ENCODE results near the gene CPPED1.
A peak's percentile ranks its signal among the peaks of the same experiment; 100 is the strongest.
"Not testable (repeated sequence)": the region's sequence is repeated elsewhere in the genome, so short reads cannot be mapped to it uniquely, and the experiment has no call there.

CPPED1 gene, protein sequence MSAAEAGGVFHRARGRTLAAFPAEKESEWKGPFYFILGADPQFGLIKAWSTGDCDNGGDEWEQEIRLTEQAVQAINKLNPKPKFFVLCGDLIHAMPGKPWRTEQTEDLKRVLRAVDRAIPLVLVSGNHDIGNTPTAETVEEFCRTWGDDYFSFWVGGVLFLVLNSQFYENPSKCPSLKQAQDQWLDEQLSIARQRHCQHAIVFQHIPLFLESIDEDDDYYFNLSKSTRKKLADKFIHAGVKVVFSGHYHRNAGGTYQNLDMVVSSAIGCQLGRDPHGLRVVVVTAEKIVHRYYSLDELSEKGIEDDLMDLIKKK

DNA sequence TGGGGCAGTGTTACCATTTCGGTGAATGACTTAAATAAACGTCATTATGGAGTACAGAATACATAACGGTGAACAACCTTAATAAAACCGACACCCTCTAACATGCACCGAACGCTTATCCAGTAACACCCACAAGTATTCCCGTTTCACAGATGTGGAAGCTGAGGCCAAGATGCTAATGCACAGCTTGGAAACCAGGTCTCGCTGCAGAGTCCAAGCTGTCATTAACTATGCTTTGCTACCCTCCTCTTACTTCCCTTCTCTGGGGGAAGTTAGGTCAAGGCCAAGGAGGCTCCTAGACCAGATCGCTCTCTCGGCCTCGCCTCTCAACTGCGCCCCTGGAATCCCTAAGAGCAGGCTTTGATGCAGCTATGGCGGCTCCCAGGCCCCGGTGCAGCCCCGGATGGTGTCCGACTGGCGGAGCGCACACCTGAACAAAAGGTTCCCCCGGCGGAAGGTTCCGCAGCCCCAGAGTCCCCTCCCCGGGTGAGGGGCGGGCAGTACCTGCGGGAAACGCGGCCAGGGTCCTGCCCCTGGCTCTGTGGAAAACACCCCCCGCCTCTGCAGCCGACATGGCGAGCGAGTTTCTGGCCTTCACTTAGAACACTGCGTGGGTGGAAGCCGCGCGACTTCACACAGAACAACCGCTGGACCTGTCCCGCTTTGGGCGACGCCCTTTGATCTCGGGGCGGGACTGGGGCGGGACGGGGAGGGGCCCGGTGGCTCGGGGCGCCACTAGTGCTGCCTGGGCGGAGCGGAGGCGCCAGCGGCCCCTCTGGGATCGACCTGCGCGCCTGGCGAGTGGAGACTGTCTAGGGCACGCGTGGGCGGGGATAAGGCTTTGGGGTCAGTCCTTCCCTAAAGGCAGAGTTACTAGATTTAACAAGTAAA is at the start of gene CPPED1:
CPPED1 (minus strand) TSS at position 685 of the 891 bp plus-strand sequence; CDS start at position 574, 111 bp downstream.
- peak; percentile 91 to 92 for ATAC-seq

DNA sequence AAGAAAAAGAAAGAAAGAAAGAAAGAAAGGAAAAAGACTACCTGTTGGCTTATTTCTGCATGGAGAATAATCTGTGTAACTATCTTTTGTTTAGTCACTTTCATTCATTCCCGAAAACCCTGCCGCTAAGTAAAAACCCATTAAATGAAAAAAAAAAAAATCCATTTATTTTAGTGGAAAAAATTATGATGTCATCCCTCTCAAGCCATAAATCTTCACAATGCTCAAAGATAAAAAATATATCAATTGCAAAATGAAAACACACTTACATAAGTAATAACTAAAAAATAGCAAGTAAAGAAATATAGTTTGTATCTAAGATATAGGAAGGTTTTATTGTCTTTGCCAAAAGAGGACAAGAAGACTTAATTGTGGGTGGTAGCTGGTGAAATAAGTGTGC is 46.5 kb upstream of the CPPED1 start:
- ATAC-seq: no peak

DNA sequence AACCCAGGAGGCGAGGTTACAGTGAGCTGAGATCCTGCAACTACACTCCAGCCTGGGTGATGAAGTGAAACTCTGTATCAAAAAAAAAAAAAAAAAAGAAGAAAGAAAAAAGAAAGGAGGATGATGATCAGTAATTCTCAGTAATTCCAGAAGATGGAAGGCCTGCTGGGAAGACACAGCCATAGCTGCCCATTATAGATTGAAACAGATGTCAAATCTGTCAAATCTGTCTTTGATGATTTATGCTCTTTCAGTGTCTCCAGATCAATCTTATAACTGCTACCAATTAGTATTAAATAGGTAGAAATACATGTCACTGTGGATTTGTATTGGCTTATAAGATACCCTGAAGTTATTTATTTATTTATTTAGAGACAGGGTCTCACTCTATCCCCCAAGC is 42.9 kb upstream of the CPPED1 start:
- no peak for ATAC-seq

DNA sequence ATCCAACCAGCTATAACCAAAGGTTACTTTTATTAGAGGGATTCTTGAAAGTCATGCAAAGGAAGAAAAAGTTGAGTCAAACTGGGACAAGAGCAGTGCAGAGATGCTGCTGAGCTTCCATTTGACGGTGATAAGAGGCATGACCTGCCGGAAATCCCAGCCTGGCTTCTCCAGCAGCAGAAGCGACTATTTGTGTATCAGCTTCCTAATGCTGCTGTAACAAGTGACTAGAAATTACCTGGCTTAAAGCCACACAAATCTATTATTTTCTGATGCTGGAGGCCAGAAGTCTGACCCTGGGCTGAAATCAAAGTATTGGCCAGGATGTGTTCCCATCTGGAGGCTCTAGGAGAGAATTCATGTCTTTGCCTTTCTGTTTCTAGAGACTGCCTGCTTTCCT is 41.6 kb upstream of the CPPED1 start:
- no peak for ATAC-seq

DNA sequence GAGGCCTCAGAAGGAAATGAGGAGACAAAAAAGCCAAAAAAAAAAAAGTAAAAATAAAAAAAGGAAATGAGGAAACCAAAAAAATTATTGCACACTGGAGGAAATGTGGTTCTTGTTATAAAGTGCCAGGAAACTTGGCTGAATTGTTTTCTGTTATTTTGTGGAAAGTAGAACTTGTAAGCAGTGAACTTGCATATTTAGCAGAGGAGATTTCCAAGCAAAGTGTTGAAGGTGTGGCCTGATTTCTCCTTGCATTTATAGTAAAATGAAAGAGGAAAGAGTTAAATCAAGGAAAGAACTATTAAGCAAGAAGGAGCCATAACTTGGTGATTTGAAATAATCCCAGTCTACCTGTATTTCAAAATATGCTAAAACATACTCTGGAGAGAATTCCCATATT is 34.1 kb upstream of the CPPED1 start:
- ATAC-seq: no peak

DNA sequence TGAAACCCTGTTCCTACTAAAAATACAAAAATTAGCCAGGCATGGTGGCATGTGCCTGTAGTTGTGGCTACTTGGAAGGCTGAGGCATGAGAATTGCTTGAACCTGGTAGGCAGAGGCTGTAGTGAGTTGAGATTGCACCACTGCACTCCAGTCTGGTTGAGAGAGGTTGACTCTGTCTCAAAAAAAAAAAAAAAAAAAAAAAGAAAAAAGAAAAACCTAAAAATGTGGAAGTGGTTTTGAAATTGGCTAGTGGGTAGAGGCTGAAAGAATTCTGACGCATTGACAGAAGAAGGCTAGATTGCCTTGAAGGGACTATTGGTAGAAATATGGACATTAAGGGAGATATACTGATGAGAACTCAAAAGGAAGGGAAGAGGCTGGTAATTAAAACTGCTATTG is 33.6 kb upstream of the CPPED1 start:
- no peak for ATAC-seq

DNA sequence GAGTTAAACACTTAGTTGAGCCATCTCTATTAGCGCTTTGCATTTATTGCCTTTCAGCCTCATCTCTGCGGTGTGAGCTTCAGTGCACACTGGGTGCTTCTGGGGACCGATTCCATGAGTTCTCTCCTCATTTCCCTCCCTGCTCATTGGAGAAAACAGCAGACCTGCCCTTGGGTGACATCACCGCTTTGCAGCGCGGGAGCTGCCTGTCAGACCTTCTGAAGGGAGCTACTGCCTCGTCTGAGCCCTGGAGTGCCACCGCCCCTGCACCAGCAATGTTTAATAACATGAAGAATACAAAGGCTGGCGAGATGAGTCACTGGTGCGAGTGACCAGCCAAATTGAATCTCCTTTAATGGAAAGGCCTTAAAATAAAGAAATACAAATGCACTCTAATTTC is 30.2 kb upstream of the CPPED1 start:
- ATAC-seq: no peak

DNA sequence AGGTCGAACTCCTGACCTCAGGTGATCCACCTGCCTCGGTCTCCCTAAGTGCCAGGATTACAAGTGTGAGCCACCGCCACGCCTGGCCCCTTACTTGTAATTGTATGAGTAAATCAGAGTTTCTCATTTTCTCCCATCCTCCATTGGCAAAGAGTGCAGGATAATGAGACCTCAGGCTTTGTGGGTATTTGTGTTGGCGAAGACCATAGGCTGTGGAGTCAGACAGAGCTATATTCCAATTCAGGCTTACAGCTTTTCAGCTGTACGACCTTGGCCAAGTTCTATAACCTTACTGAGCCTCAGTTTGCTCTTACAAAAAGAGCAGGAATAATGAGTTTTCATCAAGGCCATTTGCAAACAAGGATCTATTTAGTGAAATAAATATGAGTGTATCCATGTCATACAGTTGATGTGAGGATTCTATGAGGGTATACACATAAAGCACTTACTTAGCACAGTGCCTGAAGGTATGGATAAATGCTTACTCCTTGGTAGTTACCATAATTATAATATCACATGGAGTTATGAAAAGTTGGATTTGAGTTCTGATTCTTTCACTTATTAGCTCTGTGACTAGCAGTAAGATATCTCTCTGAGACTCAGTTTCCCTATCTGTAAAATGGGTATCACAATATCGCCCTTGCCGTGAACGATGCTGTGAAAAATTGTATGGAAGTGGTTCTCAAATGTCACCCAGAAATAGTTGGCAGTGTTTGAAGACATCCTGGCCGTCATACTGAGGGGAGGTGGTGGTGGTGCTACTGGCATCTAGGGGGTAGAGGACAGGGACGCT is 25.6 kb upstream of the CPPED1 start:
- no peak for ATAC-seq

DNA sequence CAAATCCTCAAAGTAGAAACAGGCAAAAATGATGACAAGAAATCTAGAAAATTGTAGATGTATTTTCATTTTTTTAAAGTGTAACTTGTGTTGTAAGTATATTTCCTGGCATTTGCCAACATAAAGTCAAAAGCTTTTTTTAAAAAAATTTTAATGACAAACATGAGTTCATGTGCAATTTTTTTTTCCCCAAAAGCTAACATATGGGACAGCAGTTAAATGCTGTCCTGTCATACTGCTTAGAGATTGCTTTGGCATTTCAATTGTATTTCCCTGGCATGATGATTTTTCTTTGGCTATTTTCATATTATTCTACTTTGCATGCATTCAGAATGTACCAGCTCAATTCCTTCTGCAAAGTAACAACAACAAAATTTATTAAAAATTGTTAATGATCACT is 24.5 kb upstream of the CPPED1 start:
- ATAC-seq: no peak

DNA sequence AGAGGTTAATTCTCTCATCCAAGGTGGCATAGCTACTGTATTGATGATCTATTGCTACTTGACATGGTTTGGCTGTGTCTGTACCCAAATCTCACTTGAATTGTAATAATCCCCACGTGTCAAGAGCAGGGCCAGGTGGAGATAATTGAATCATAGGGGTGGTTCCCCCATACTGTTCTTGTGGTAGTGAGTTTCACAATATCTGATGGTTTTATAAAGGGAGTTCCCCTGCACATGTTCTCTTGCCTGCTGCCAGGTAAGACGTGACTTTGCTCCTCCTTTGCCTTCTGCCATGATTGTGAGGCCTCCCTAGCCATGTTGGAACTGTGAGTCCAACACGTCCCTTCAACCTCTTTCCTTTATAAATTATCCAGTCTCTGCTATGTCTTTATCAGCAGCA is 22.9 kb upstream of the CPPED1 start:
- peak; percentile 58 to 64 for ATAC-seq

DNA sequence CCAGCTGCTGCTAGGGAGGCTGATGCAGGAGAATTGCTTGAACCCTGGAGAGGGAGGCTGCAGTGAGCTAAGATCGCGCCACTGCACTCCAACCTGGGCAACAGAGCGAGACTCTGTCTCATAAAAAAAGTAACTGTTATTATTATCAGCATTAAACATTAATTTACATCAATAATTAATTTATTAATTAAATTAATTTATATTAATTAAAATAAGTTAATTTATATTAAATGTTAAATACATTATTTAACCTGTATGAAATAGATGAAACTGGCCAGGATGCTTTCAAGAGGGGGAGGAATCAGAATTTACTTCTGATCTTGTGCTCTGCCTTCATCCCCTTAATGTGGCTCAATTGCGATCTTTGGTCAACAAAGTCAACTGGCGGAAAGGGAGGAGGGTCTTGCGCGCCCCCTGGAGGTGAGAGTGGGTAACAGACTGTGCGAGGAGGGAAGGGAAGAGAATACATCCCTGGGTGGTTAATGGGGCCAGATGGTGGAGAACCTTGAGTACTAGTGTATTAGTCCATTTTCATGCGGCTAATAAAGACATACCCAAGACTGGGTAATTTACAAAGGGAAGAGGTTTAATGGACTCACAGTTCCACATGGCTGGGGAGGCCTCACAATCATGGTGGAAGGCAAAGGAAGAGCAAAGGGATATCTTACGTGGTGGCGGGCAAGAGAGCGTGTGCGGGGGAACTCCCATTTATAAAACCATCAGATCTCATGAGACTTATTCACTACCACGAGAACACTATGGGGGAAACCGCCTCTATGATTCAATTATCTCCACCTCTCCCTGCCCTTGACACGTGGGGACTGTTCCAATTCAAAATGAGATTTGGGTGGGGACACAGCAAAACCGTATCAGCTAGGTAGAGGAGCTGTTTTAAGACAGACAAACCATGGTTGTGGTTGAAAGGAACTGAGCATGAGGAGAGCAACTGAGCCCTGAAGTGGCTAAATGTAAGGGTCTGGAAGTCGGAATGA is 15.7 kb upstream of the CPPED1 start:
- peak; percentile 55 to 74 for ATAC-seq

DNA sequence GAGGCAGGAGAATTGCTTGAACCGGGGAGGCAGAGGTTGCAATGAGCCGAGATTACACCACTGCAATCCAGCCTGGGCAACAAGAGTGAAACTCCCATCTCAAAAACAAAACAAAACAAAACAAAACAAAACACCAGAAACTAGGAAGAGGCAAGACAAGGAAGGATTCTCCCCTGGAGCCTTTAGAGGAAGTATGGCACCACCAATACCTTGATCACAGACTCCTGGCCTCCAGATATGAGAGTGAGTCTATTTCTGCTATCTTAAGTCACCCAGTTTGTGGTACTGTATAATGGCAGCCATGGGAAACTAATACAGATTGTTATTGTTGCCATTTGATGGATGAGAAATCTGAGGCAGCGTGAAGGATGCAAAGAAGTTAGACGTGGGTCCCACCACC is 14.6 kb upstream of the CPPED1 start:
- ATAC-seq: no peak

DNA sequence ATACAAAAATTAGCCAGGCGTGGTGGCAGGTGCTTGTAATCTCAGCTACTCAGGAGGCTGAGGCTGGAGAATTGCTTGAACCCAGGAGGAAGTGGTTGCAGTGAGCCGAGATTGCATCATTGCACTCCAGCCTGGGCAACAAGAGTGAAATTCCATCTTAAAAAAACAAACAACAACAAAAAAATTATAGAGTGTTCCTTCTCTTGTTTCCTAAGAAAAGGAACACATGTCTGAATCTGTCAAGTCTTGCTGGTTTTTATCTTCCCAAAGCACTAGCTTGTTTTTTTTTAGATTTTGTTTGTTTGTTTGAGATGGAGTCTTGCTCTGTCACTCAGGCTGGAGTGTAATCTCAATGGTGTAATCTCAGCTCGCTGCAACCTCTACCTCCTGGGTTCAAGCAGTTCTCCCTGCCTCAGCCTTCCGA is 13.1 kb upstream of the CPPED1 start:
- not testable (repeated sequence) for ATAC-seq

DNA sequence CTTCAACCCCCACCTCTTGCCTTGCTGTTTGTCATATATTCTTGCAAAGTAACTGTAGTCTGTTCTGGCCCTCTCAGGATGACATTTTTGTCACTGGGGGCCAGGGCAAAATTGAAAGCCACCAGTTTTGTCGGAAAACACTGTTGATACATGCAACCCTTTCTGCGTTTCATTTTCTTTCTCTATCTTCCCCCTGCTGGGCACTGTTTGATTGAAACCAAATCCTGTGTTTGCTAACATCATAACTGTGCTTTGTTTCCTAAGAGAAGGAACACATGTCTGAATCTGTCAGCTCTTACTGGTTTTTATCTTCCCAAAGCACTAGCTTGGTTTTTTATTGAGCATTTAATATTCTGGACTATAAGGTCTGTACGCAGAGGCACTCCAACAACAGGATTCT is 11.7 kb upstream of the CPPED1 start:
- no peak for ATAC-seq

DNA sequence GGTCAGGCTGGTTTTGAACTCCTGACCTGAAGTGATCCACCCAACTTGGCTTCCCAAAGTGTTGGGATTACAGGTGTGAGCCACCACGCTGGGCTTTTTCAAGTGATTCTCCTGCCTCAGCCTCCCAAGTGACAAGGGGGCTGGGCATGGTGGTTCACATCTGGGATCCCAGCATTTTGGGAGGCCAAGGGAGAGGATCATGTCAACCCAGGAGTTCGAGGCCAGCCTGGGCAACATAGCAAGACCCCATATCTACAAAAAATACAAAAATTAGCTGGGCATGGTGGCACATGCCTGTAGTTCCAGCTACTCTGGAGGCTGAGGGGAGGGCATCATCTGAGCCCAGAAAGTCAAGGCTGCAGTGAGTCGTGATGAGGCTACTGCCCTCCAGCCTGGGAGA is 10.0 kb upstream of the CPPED1 start:
- ATAC-seq: not testable (repeated sequence)

DNA sequence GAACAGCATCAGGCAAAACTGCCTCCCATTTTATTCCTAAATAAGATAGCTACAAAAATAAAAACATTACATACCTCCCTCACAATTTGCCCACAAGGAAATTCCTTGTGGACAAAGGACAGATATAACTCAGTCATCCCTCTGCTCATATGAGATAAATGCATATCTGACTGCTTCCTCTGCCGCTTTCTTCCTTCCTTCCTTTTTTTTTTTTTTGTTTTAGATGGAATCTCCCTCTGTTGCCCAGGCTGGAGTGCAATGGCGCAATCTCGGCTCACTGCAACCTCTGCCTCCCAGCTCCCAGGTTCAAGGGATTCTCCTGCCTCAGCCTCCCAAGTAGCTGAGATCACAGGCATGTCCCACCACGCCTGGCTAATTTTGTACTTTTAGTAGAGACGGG is 9.6 kb upstream of the CPPED1 start:
- not testable (repeated sequence) for ATAC-seq

DNA sequence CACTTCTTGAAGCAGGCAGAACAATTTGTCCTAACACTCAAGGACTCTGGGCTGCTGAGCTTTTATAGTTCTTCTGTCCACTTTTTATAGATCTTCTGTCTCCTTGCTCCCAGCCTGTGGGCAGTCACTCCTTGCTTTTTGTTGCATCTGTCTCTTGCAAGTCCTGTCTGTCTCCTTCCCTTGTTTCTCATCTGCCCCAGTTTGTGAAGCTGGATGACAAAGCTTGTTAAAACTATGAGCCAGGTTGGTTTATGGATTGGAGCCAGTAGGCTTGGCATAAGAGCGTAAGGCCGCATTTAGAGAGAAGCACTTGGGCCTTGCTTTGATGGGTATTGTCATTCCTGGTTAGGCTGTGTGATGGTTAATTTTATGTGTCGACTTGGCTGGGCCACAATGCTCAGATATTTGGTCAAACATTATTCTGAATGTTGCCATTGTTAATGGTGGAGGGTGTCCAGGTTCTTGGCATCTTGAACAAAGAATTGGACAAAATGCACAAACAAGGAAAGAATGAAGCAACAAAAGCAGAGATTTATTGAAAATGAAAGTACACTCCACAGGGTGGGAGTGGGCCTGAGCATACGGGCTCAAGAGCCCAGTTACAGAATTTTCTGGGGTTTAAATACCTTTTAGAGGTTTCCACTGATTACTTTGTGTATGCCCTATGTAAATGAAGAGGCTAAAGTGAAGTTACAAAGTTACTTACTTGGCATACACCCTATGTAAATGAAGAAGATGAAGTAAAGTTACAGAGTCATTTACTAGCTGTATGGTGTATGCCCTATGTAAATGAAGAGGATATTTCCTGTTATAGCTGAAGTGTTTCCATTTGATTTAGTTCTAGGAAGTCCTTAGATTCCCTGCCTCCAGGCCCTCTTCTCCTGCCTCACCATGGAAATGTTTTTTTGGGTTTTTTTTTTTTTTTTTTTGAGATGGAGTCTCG is 8.0 kb upstream of the CPPED1 start:
- no peak for ATAC-seq

DNA sequence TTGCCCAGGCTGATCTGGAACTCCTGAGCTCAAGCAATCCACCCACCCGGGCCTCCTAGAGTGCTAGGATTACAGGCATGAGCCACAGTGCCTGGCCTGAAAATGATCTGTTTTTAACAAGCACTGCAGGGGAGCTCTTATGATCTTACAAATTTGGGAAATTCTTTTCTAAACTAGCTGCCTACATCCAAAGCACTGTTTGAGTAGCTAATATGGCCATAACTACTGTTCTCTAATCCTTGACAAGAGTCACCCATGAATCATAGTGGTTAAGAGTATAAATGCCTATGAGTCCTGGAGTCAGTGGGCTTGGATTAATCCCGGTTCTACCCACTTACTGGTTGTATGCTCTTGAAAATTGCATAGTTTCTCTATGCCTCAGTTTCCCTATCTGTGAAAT is 1.4 kb upstream of the CPPED1 start:
- ATAC-seq: no peak

DNA sequence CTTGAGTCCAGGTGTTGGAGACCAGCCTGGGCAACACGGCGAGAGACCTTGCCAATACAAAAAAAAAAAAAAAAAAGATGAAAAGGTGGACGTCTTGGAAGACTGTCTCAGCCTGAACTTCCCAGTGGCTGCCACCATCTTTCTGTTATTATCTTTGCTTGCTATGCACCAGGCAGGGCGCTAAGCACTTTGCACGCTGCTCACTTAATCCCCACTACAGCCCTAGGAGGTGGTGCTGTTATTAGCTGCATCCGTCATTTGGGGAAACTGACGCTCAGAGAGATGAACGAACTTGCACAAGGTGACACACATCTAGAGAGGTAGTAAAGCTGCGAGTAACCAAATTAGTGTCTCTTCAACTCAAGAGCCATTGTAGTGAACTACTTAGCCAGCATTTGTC is 708 bp upstream of the CPPED1 start:
- no peak for ATAC-seq

DNA sequence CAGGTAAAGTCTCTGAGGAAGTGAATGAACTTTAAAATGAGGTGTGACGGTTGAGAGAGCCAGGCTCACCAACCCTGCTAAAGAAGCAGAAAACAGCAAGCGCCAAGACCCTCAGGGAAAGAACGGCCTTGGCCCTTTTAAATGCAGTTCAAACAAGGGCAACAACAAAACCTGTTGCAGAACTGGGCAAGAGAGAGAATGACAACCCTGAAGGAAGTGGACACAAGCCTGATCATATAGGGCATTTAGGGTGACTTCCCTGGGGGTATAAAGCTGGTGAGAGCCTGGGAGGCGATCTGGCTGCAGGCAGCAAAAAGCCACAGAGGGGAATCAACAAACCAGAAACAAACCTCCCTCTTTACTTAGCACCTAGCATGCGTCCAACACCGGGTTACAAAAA is 1.0 kb downstream of the CPPED1 start:
- no peak for ATAC-seq

DNA sequence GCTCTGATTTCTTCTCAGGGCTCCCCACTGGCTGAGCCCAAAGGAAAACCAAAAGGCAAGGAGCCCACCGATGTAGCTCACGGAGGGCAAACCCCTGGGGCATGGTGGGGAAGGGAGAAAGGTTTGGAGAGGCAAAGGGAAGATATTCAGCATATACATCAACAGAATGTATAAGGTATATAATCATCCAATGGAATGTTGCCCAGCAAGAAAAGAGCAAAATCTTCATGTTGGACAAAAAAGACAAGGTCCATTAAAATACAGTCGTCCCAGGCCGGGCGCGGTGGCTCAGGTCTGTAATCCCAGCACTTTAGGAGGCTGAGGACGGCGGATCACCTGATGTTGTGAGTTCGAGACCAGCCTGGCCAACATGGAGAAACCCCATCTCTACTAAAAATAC is 1.6 kb downstream of the CPPED1 start:
- no peak for ATAC-seq

All from activated CD4-positive, CD25-positive, alpha-beta regulatory T cell treated with anti-CD3 and anti-CD28 coated beads, Interleukin-2, amount 50 U/mL, for 24 hours (primary cell).